Measurements from ENCODE around the gene S100A2. TPM values are rescaled to one million over a fixed set of nuclear protein-coding genes. Genes with fewer than 3 reads are reported as not detected.

The S100A2 gene
- total and polyA plus RNA-seq, 4 donors = 1.1 to 261 (median 54.8) TPM

GRCh38 chr1:153608089-153608682 is 42.5 kb upstream of the S100A2 start:
- 62 to 68% methylated on average over 7 of the region's 7 CpGs for WGBS, 2 donors
- Histone ChIP-seq H3K9ac (ENCODE audit: insufficient read depth in 1 of 2, low read length in 2 of 2) (peak overlapping the region; percentile 65 to 69), H3K4me3 (peak overlapping the region; percentile 50), H3K27me3 (ENCODE audit: control insufficient read depth in 3 of 3, insufficient read depth in 3 of 3, low read length in 2 of 3) (no peaks in the 10 kb centered on the region), H3K36me3 (ENCODE audit: control insufficient read depth in 4 of 4, insufficient read depth in 4 of 4, low read length in 4 of 4) (peaks cover 2 to 13% (median 5%) of the 10 kb centered on the region in 4 donors), H3K9me3 (ENCODE audit: control insufficient read depth in 4 of 4, insufficient read depth in 3 of 4, low read length in 3 of 4) (no peaks in the 10 kb centered on the region), H3K4me1 (ENCODE audit: control insufficient read depth in 5 of 5, insufficient read depth in 5 of 5, low read length in 5 of 5) (peaks cover 11 to 41% (median 29%) of the 10 kb centered on the region in 5 donors), H3K27ac (ENCODE audit: low read depth in 1 of 2, low read length in 1 of 2) (peak overlapping the region; percentile 74 to 94)
- no peak for TF ChIP-seq CTCF (IDR thresholded peaks at IDR 0.05; ENCODE audit: control extremely low read depth, extremely low read depth)
- peak; percentile 42 to 72 (median 64) for DNase-seq
- no peak for ATAC-seq (ENCODE audit: insufficient read depth, low FRiP score)

- DNase-seq (no peak), ATAC-seq (ENCODE audit: insufficient read depth, low FRiP score) (no peak)
- Histone ChIP-seq H3K9ac (ENCODE audit: insufficient read depth in 1 of 2, low read length in 2 of 2) (peak overlapping the region in 1 of 2 donors; percentile 16), H3K4me3 (peak overlapping the region; percentile 15), H3K27ac (ENCODE audit: low read depth in 1 of 2, low read length in 1 of 2) (peak overlapping the region; percentile 6 to 94), H3K4me1 (ENCODE audit: control insufficient read depth in 5 of 5, insufficient read depth in 5 of 5, low read length in 5 of 5) (peaks cover 11 to 39% (median 29%) of the 10 kb centered on the region in 5 donors), H3K27me3 (ENCODE audit: control insufficient read depth in 3 of 3, insufficient read depth in 3 of 3, low read length in 2 of 3) (no peaks in the 10 kb centered on the region), H3K9me3 (ENCODE audit: control insufficient read depth in 4 of 4, insufficient read depth in 3 of 4, low read length in 3 of 4) (no peaks in the 10 kb centered on the region), H3K36me3 (ENCODE audit: control insufficient read depth in 4 of 4, insufficient read depth in 4 of 4, low read length in 4 of 4) (peaks cover 2 to 13% (median 5%) of the 10 kb centered on the region in 4 donors)
- whole genome bisulfite sequencing, 2 donors = 89 to 96% methylated on average over 8 of the region's 8 CpGs
- no peak for TF ChIP-seq CTCF (IDR thresholded peaks at IDR 0.05; ENCODE audit: control extremely low read depth, extremely low read depth)
These were observed 41.7 kb upstream of the S100A2 start for GRCh38 chr1:153607381-153607780.

GRCh38 chr1:153606194-153606593 is 40.5 kb upstream of the S100A2 start:
- no peak overlapping the region for H3K27ac ChIP-seq (ENCODE audit: low read depth in 1 of 2, low read length in 1 of 2)
- no peaks in the 10 kb centered on the region for H3K9me3 ChIP-seq (ENCODE audit: control insufficient read depth in 4 of 4, insufficient read depth in 3 of 4, low read length in 3 of 4)
- ATAC-seq (ENCODE audit: insufficient read depth, low FRiP score) (no peak), DNase-seq (no peak)
- H3K9ac ChIP-seq (ENCODE audit: insufficient read depth in 1 of 2, low read length in 2 of 2) = no peak overlapping the region
- WGBS, 2 donors = 92 to 95% methylated on average over 11 of the region's 11 CpGs
- peaks cover 2 to 13% (median 5%) of the 10 kb centered on the region in 4 donors for H3K36me3 ChIP-seq (ENCODE audit: control insufficient read depth in 4 of 4, insufficient read depth in 4 of 4, low read length in 4 of 4)
- no peak for TF ChIP-seq CTCF (IDR thresholded peaks at IDR 0.05; ENCODE audit: control extremely low read depth, extremely low read depth)
- H3K27me3 ChIP-seq (ENCODE audit: control insufficient read depth in 3 of 3, insufficient read depth in 3 of 3, low read length in 2 of 3) = no peaks in the 10 kb centered on the region
- peaks cover 6 to 30% (median 22%) of the 10 kb centered on the region in 5 donors for H3K4me1 ChIP-seq (ENCODE audit: control insufficient read depth in 5 of 5, insufficient read depth in 5 of 5, low read length in 5 of 5)
- H3K4me3 ChIP-seq = no peak overlapping the region
